HG03039 (cell line): ENCODE results near the gene PARD3B.

ENCODE experiments used
- ATAC-seq: cut with Tn5 transposase; IDR thresholded peaks from one replicate; pipeline ENCODE4 v1.9.1; 2021; ENCODE audit warnings: mild to moderate bottlenecking, moderate library complexity; ENCODE audit not compliant: unreplicated experiment

PARD3B gene

DNA sequence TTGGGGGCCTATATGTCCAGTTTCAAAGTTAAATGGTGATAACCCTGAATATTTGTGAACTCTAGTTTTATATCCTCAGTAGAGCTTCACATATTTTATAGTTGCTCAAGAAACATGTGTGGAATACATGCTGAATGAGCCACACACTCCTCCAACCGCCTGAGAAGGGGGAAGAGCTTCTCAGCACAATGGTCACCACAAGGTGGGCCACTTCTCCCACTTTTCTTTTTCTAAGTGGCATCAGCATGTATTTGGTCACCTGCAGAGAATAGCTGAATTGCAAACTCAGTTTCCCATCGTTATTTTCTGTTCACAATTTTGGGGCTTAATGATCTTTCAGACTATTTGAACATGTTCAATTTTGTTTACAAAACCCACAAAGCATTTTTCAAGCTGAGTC, 340.5 kb downstream of the PARD3B start:
- ATAC-seq = no peak

DNA sequence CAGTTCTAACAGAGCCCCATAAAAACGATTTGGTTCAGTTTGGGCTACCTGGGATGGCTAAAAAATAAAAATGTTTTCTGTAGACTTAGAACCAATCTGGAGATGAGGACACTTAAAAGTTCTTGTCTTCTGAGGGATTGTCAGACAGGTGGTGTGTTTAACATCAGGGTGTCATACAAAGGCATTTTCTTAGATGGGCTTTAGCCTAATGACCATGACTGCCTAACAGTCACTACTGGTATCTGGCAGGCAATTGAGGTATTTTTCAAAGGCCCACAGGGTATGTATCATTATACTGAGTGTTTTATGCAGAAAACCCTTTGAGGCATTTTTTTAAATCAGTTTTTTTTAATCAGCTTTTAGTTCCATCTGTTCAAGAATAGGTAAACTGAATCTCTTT, 341.4 kb downstream of the PARD3B start:
- no peak for ATAC-seq

- no peak for ATAC-seq
These were observed 342.9 kb downstream of the PARD3B start for GRCh38 chr2:204888222-204888621.

GRCh38 chr2:204890680-204891079, 345.4 kb downstream of the PARD3B start:
- ATAC-seq = no peak

- no peak for ATAC-seq
These were observed 346.5 kb downstream of the PARD3B start for GRCh38 chr2:204891739-204892138.

GRCh38 chr2:204892506-204893255, 347.4 kb downstream of the PARD3B start:
- ATAC-seq = no peak

- no peak for ATAC-seq
These were observed 350.9 kb downstream of the PARD3B start for GRCh38 chr2:204896146-204896545.

- no peak for ATAC-seq
These were observed 352.3 kb downstream of the PARD3B start for GRCh38 chr2:204897561-204897960.

DNA sequence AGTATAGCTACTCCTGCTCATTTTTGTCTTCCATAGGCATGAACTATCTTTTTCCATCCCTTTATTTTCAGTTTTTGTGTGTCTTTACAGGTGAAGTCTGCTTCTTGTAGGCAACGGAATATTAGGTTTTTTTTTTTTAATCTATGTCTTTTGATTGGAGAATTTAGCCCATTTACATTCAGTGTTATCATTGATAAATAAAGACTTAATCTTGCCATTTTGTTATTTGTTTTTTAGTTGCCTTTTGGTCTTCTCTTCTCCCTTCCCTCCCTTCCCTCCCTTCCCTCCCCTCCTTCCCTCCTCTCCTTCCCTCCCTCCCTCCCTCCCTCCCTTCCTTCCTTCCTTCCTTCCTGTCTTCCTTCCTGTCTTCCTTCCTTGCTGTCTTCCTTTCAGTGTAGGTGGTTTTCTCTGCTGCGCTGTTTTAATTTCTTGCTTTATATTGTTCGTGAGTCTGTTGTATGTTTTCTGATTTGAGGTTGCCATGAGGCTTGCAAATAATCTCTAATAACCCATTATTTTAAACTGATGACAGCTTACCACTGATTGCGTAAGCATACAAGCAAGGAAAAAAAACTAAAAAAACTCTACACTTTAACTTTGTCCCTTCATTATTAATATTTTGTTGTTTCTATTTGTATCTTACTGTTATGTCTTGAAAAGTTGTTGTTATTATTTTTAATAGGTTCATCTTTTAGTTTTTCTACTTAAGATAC, 353.8 kb downstream of the PARD3B start:
- no peak for ATAC-seq

- no peak for ATAC-seq
These were observed 354.7 kb downstream of the PARD3B start for GRCh38 chr2:204899983-204900382.

DNA sequence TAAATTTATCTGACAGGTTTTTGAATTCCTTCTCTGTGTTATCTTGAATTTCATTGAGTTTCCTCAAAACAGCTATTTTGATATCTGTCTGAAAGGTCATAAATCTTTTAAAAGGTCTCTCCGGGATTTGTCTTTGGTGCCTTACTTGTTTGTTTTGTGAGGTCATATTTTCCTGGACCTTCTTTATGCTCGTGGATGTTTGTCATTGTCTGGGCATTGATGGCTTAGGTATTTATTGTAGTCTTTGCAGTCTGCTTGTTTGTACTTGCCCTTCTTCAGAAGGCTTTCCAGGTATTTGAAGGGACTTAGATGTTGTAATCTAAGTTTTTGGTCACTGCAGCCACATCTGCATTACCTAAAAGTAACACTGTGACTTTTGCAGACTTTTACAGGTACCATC, 355.2 kb downstream of the PARD3B start:
- no peak for ATAC-seq

DNA sequence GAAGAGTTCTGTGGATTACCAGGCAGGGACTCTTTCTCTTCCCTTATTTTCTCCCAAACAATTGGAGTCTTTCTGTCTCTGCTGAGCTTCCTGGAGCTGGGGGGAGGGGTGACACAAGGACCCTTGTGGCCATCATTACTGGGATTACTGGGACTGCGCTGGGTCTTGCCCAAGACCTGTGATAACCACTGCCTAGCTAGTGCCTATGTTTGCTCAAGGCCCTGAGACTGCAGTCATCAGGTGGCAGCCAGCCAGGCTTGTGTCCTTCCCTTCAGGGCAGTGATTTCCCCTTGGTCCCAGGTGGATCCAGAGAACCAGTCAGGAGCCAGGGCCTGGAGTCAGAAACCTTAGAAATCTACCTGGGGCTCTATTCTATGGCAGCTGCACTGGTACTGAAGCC, 355.6 kb downstream of the PARD3B start:
- ATAC-seq = no peak

GRCh38 chr2:204901591-204901990, 356.3 kb downstream of the PARD3B start:
- no peak for ATAC-seq

- no peak for ATAC-seq
These were observed 364.5 kb downstream of the PARD3B start for GRCh38 chr2:204909791-204910190.

DNA sequence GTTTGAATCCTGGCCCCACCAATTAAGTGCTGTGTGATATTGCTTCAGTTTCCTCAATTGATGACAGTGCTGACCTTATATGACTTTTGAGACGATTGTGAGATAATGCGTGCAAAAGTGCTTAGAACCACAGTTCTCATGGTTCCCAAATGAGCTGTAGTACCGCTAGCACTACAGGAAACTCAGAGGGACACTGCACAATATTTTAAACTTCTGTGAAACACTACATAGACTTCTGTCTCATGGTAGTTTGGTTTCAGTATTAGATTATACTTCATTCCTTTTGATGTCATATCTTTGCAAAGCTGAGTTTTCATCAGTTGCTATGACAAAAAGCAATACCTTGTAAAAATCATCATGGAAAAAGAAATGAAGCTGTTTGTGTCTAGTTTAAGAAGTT, 368.0 kb downstream of the PARD3B start:
- ATAC-seq = no peak

DNA sequence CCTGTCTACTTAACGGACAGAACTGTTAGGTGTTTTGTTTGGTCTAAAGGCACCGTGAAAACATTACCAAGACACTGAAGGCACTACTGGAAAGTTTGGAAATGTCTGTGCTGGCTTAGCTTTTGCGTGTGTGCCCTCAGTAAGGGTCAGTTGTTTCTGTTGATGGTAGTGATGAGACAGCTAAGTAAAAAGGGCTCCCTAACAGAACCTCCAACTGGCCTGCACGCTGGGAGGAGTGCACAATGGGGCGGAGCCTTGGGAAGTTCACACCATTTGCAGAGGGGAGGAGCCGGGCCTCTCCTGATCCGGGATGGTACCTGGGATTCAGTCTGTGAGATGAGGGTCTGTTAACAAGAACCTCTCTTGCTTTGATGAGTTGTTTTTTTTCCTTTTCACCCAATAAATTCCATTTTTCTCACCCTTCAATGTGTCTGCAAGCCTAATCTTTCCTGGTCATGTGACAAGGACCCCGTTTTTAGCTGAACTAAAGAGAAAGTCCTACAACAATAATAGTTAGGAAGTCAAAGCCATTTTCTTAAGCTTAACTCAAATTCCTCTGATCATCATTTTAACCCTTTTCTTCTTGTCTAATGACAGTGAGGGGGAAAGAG, 368.7 kb downstream of the PARD3B start:
- no peak for ATAC-seq

GRCh38 chr2:204914708-204915107, 369.4 kb downstream of the PARD3B start:
- ATAC-seq = no peak

GRCh38 chr2:204917089-204917701, 371.9 kb downstream of the PARD3B start:
- ATAC-seq = no peak

- no peak for ATAC-seq
These were observed 375.5 kb downstream of the PARD3B start for GRCh38 chr2:204920776-204921175.

GRCh38 chr2:204923957-204924356, 378.7 kb downstream of the PARD3B start:
- no peak for ATAC-seq

DNA sequence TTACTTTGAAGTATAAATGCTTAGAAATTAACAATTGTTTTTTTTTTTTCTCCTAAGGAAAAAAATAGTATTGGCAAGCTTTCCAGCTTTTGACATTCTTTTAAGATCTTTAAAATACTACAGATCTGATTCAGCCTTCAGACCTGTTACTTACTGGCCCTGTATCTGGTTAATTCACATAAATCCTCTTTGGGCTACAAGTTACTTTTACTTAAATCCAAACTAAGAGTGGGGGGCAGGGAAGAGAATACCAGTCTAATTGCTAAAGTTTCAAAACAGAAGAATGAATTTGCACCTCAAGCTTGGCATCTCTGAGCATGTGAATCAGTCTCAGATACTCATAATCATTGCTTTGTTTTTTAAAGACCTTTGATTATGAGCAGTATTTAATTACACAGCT, 386.3 kb downstream of the PARD3B start:
- ATAC-seq = no peak
